PC-9 (cell line): ENCODE results near the gene ADAMTSL3.

Experiments used
- CTCF ChIP-seq: fragments of 200-600 bp; sonication (generic); conservative IDR thresholded peaks from 2 replicates; pipeline ENCODE4 v1.6.1; 2017; ENCODE audit warnings: mixed run types, antibody characterized with exemption, mild to moderate bottlenecking, moderate library complexity
- EZH2 ChIP-seq: fragments of 200-600 bp; sonication (generic); IDR thresholded peaks from 2 replicates; pipeline ENCODE4 v1.8.0; 2017; ENCODE audit warnings: antibody characterized with exemption, low read depth

GRCh38 chr15:83954506-83954905, 300.6 kb downstream of the ADAMTSL3 start:
- TF ChIP-seq EZH2: no peak
- no peak for TF ChIP-seq CTCF
